ENCODE measurements around the gene RBFOX2. TPM values are rescaled to one million over a fixed set of nuclear protein-coding genes. Genes with fewer than 3 reads are reported as not detected.

RBFOX2 gene
- total and polyA plus RNA-seq, 4 donors: 29.9 to 152 (median 80.0) TPM

GRCh38 chr22:35783943-35784614 lies 244.5 kb downstream of the RBFOX2 start:
- DNase-seq: no peak
- Histone ChIP-seq H3K9me3 (ENCODE audit: control insufficient read depth, low read length) (no peaks in the 10 kb centered on the region), H3K4me1 (ENCODE audit: control insufficient read depth in 1 of 2, insufficient read depth in 2 of 2, low read length in 2 of 2) (peaks cover 4 to 7% of the 10 kb centered on the region in 2 donors), H3K36me3 (ENCODE audit: control insufficient read depth in 1 of 2, insufficient read depth in 2 of 2, low read length in 1 of 2) (no peaks in the 10 kb centered on the region), H3K4me3 (ENCODE audit: low read length in 2 of 2) (no peak overlapping the region), H3K27ac (ENCODE audit: low read depth in 1 of 2, low read length in 2 of 2) (no peak overlapping the region), H3K27me3 (ENCODE audit: control insufficient read depth in 1 of 2, insufficient read depth in 2 of 2, low read length in 1 of 2) (no peaks in the 10 kb centered on the region)
- 76 to 77% methylated on average over 11 of the region's 11 CpGs for WGBS, 2 donors
- intact Hi-C loops (cut with DNase I): loop anchor here in 1 of 2 donors (10.0 kb wide), 1 partner anchor 51 kb away; no protein-coding TSS in a partner anchor
- ATAC-seq (ENCODE audit: low FRiP score): peak; percentile 26

- intact Hi-C loops (cut with DNase I): loop anchor here in 1 of 2 donors (10.0 kb wide), 1 partner anchor 52 kb away; no protein-coding TSS in a partner anchor
- Histone ChIP-seq H3K9me3 (ENCODE audit: control insufficient read depth, low read length) (no peaks in the 10 kb centered on the region), H3K27me3 (ENCODE audit: control insufficient read depth in 1 of 2, insufficient read depth in 2 of 2, low read length in 1 of 2) (no peaks in the 10 kb centered on the region), H3K4me1 (ENCODE audit: control insufficient read depth in 1 of 2, insufficient read depth in 2 of 2, low read length in 2 of 2) (peaks cover 4 to 7% of the 10 kb centered on the region in 2 donors), H3K36me3 (ENCODE audit: control insufficient read depth in 1 of 2, insufficient read depth in 2 of 2, low read length in 1 of 2) (no peaks in the 10 kb centered on the region), H3K27ac (ENCODE audit: low read depth in 1 of 2, low read length in 2 of 2) (peak overlapping the region; percentile 30 to 54), H3K4me3 (ENCODE audit: low read length in 2 of 2) (no peak overlapping the region)
- ATAC-seq (ENCODE audit: low FRiP score) (no peak), DNase-seq (no peak)
- WGBS, 2 donors: 61 to 62% methylated on average over 5 of the region's 5 CpGs
Observed at GRCh38 chr22:35782504-35782903, 246.1 kb downstream of the RBFOX2 start.

GRCh38 chr22:35781898-35782297 lies 246.7 kb downstream of the RBFOX2 start:
- H3K9me3 ChIP-seq (ENCODE audit: control insufficient read depth, low read length): no peaks in the 10 kb centered on the region
- intact Hi-C loops (cut with DNase I): loop anchor here in 1 of 2 donors (10.0 kb wide), 1 partner anchor 53 kb away; no protein-coding TSS in a partner anchor
- H3K27ac ChIP-seq (ENCODE audit: low read depth in 1 of 2, low read length in 2 of 2): peak overlapping the region in 1 of 2 donors; percentile 76
- no peaks in the 10 kb centered on the region for H3K36me3 ChIP-seq (ENCODE audit: control insufficient read depth in 1 of 2, insufficient read depth in 2 of 2, low read length in 1 of 2)
- peak; percentile 65 for ATAC-seq (ENCODE audit: low FRiP score)
- H3K4me1 ChIP-seq (ENCODE audit: control insufficient read depth in 1 of 2, insufficient read depth in 2 of 2, low read length in 2 of 2): peaks cover 4 to 7% of the 10 kb centered on the region in 2 donors
- no peak overlapping the region for H3K4me3 ChIP-seq (ENCODE audit: low read length in 2 of 2)
- no peaks in the 10 kb centered on the region for H3K27me3 ChIP-seq (ENCODE audit: control insufficient read depth in 1 of 2, insufficient read depth in 2 of 2, low read length in 1 of 2)
- WGBS, 2 donors: 3 to 4% methylated on average over 3 of the region's 3 CpGs
- no peak for DNase-seq

GRCh38 chr22:35777335-35777975 lies 251.2 kb downstream of the RBFOX2 start:
- 22 to 26% methylated on average over 4 of the region's 4 CpGs for WGBS, 2 donors
- DNase-seq (no peak), ATAC-seq (ENCODE audit: low FRiP score) (no peak)
- Histone ChIP-seq H3K4me1 (ENCODE audit: control insufficient read depth in 1 of 2, insufficient read depth in 2 of 2, low read length in 2 of 2) (peaks cover 2 to 3% of the 10 kb centered on the region in 2 donors), H3K9me3 (ENCODE audit: control insufficient read depth, low read length) (no peaks in the 10 kb centered on the region), H3K27me3 (ENCODE audit: control insufficient read depth in 1 of 2, insufficient read depth in 2 of 2, low read length in 1 of 2) (no peaks in the 10 kb centered on the region), H3K36me3 (ENCODE audit: control insufficient read depth in 1 of 2, insufficient read depth in 2 of 2, low read length in 1 of 2) (no peaks in the 10 kb centered on the region), H3K27ac (ENCODE audit: low read depth in 1 of 2, low read length in 2 of 2) (no peak overlapping the region), H3K4me3 (ENCODE audit: low read length in 2 of 2) (no peak overlapping the region)
- intact Hi-C loops (cut with DNase I): no loop called here

DNA sequence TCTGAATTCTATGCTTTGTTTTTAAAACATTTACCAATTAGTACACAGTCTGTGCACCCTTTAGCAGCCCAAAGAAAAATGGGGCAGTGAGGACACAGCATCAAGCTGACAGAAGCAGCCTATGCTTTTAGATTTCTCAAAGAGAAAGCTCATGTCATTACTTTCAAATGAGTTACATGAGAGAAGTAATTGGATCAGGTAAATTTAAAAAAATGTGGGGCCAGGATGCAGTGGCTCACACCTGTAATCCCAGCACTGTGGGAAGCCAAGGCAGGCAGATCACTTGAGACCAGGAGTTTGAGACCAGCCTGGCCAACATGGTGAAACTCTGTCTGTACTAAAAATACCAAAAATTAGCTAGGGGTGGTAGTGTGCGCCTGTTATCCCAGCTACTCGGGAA lies 253.3 kb downstream of the RBFOX2 start:
- intact Hi-C loops (cut with DNase I): no loop called here
- Histone ChIP-seq H3K27me3 (ENCODE audit: control insufficient read depth in 1 of 2, insufficient read depth in 2 of 2, low read length in 1 of 2) (no peaks in the 10 kb centered on the region), H3K4me1 (ENCODE audit: control insufficient read depth in 1 of 2, insufficient read depth in 2 of 2, low read length in 2 of 2) (peaks cover 0 to 3% of the 10 kb centered on the region in 2 donors), H3K4me3 (ENCODE audit: low read length in 2 of 2) (no peak overlapping the region), H3K9me3 (ENCODE audit: control insufficient read depth, low read length) (no peaks in the 10 kb centered on the region), H3K36me3 (ENCODE audit: control insufficient read depth in 1 of 2, insufficient read depth in 2 of 2, low read length in 1 of 2) (peaks cover 0 to 3% of the 10 kb centered on the region in 2 donors), H3K27ac (ENCODE audit: low read depth in 1 of 2, low read length in 2 of 2) (no peak overlapping the region)
- no peak for DNase-seq
- ATAC-seq (ENCODE audit: low FRiP score): no peak
- WGBS, 2 donors: 54 to 66% methylated on average over 2 of the region's 2 CpGs

GRCh38 chr22:35769974-35770373 lies 258.6 kb downstream of the RBFOX2 start:
- intact Hi-C loops (cut with DNase I): loop anchor here in 1 of 2 donors (10.0 kb wide), 1 partner anchor 145 kb away; no protein-coding TSS in a partner anchor
- DNase-seq (no peak), ATAC-seq (ENCODE audit: low FRiP score) (no peak)
- Histone ChIP-seq H3K27ac (ENCODE audit: low read depth in 1 of 2, low read length in 2 of 2) (no peak overlapping the region), H3K4me3 (ENCODE audit: low read length in 2 of 2) (no peak overlapping the region), H3K4me1 (ENCODE audit: control insufficient read depth in 1 of 2, insufficient read depth in 2 of 2, low read length in 2 of 2) (no peaks in the 10 kb centered on the region), H3K36me3 (ENCODE audit: control insufficient read depth in 1 of 2, insufficient read depth in 2 of 2, low read length in 1 of 2) (peaks cover 0 to 3% of the 10 kb centered on the region in 2 donors), H3K9me3 (ENCODE audit: control insufficient read depth, low read length) (no peaks in the 10 kb centered on the region), H3K27me3 (ENCODE audit: control insufficient read depth in 1 of 2, insufficient read depth in 2 of 2, low read length in 1 of 2) (no peaks in the 10 kb centered on the region)

DNA sequence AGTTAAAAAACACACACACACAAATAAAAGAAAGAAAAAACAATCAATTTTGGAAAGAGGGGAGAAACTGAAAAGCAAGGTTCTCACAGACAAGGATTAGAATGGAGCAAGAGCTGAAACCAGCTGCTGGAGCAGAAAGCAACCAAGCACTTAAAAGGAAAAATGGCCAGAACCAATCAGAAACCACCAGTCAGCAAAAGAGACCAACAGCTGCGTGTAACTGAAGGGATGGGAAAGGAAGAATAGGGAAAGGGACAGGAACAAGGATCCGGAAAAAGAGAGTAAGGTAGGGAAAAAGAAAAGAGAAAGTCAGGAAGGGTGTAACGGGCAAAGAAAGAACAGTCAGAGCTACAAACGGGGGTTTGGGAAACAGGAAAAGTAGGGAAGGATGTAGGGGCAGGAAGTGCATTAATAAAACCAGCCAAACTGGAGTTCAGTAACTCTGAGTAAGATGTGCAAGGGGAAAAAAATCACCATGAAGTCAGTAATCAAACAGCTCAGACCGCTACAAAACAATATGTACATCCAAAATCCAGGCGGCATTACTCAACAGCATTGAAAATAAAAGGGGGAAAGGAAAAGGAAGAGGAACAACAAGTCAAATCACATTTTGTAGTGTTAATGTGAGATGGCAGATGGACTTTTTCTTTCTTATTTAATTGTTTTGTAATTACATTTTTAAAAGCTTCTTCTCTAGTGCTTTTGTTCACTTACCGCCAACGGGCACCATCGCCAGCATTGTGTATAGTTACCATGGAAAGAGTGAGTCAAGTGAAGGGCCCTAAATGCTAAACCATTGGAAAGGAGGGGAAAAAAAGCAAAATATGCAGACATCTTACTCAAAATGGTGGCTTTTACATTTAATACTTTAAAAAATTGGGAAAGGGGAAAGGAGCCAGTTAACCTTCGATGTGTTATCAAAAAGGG lies 261.7 kb downstream of the RBFOX2 start:
- H3K9me3 ChIP-seq (ENCODE audit: control insufficient read depth, low read length): no peaks in the 10 kb centered on the region
- no peak overlapping the region for H3K4me3 ChIP-seq (ENCODE audit: low read length in 2 of 2)
- H3K27ac ChIP-seq (ENCODE audit: low read depth in 1 of 2, low read length in 2 of 2): no peak overlapping the region
- ATAC-seq (ENCODE audit: low FRiP score) (no peak), DNase-seq (no peak)
- no peaks in the 10 kb centered on the region for H3K27me3 ChIP-seq (ENCODE audit: control insufficient read depth in 1 of 2, insufficient read depth in 2 of 2, low read length in 1 of 2)
- H3K36me3 ChIP-seq (ENCODE audit: control insufficient read depth in 1 of 2, insufficient read depth in 2 of 2, low read length in 1 of 2): peaks cover 0 to 3% of the 10 kb centered on the region in 2 donors
- WGBS, 2 donors: 67 to 69% methylated on average over 10 of the region's 10 CpGs
- no peaks in the 10 kb centered on the region for H3K4me1 ChIP-seq (ENCODE audit: control insufficient read depth in 1 of 2, insufficient read depth in 2 of 2, low read length in 2 of 2)
- intact Hi-C loops (cut with DNase I): loop anchor here in 1 of 2 donors (10.0 kb wide), 1 partner anchor 148 kb away; no protein-coding TSS in a partner anchor

DNA sequence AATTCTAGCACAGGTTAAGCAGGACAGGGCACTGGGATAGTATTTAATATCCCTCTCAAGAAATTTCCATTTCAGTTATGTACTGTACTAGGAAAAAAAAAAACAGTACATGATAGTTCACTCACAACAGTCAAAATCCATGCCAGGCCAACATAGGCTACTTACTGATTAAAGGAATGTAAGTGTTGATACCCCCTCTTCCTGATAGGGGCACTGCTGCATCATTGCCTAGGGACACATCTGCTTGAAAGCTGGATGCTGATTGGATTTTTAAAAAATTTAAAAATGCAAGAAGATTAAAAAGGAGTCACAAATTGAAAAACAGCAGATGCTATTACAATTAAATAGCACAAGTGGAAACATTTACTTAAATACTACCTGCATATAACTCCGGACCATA lies 267.6 kb downstream of the RBFOX2 start:
- WGBS, 2 donors: 90 to 96% methylated on average over 1 of the region's 1 CpG
- ATAC-seq (ENCODE audit: low FRiP score) (no peak), DNase-seq (no peak)
- Histone ChIP-seq H3K27ac (ENCODE audit: low read depth in 1 of 2, low read length in 2 of 2) (no peak overlapping the region), H3K9me3 (ENCODE audit: control insufficient read depth, low read length) (no peaks in the 10 kb centered on the region), H3K4me3 (ENCODE audit: low read length in 2 of 2) (no peak overlapping the region), H3K27me3 (ENCODE audit: control insufficient read depth in 1 of 2, insufficient read depth in 2 of 2, low read length in 1 of 2) (no peaks in the 10 kb centered on the region), H3K36me3 (ENCODE audit: control insufficient read depth in 1 of 2, insufficient read depth in 2 of 2, low read length in 1 of 2) (peaks cover 0 to 3% of the 10 kb centered on the region in 2 donors), H3K4me1 (ENCODE audit: control insufficient read depth in 1 of 2, insufficient read depth in 2 of 2, low read length in 2 of 2) (no peaks in the 10 kb centered on the region)
- intact Hi-C loops (cut with DNase I): loop anchor here (5.0 to 10.0 kb wide), 2 partner anchors 151 to 154 kb away; no protein-coding TSS in a partner anchor

Measured in aorta (tissue), 5 donors.